Sciatic nerve (tissue), 2 donors: ENCODE data around the gene IL31RA. TPM values are rescaled to one million over a fixed set of nuclear protein-coding genes. Genes with fewer than 3 reads are reported as not detected.

Experiments
- ATAC-seq: fragments of 200-7000 bp; cut with Tn5 transposase; one replicate; pipeline ENCODE4 v1.9.1; 2020; ENCODE audit warnings: mild to moderate bottlenecking, moderate library complexity
- DNase-seq: peaks from one replicate; pipeline ENCODE4 v3.0.0-alpha.2; 2020; ENCODE audit warnings: low spot score
- intact Hi-C: fragments of 100-400 bp; cut with DNase I; formaldehyde crosslinking; loops from one replicate; pipeline ENCODE4 v1.14.2; 2022
- total RNA-seq: library from RNA; stranded (reverse); fragmentation: NEBNext Ultra II Directional; extraction: Animal tissue kit (Norgen Biotek cat#: 25700); gene quantifications from one replicate; pipeline ENCODE4 v1.2.1, GENCODE V29; 2021
- donor health status: DM: no; HTN: no; CAD: no.
- donor health status: DM: no; HTN: no; CAD: no.

IL31RA gene
- total RNA-seq, 1 donor from 2014 or later, result not detected

- ATAC-seq, result no peak
- DNase-seq, result peak; percentile 49
- intact Hi-C loops, result no loop called here
Measured at GRCh38 chr5:55918087-55919035, 67.2 kb downstream of the IL31RA start.

GRCh38 chr5:55919625-55920024 is 68.5 kb downstream of the IL31RA start:
- ATAC-seq, result no peak
- DNase-seq, result peak; percentile 40
- intact Hi-C loops, result no loop called here

- DNase-seq, result no peak
- no peak for ATAC-seq
- intact Hi-C loops, result no loop called here
Measured at GRCh38 chr5:55920784-55921183, 69.6 kb downstream of the IL31RA start.

- DNase-seq (no peak), ATAC-seq (no peak)
- intact Hi-C loops, result no loop called here
Measured at GRCh38 chr5:55921617-55922016, 70.5 kb downstream of the IL31RA start.

GRCh38 chr5:55923177-55923771 is 72.1 kb downstream of the IL31RA start:
- peak; percentile 48 for DNase-seq
- intact Hi-C loops, result no loop called here
- peak; percentile 44 for ATAC-seq

- no peak for ATAC-seq
- intact Hi-C loops, result no loop called here
Measured at GRCh38 chr5:55923865-55924500, 72.8 kb downstream of the IL31RA start.

GRCh38 chr5:55924744-55925143 is 73.6 kb downstream of the IL31RA start:
- no peak for DNase-seq
- no peak for ATAC-seq
- intact Hi-C loops, result no loop called here

More at GRCh38 chr5:55923865-55924500, 72.8 kb downstream of the IL31RA start:
- DNase-seq, result no peak

- ATAC-seq (no peak), DNase-seq (no peak)
- intact Hi-C loops, result no loop called here
Measured at GRCh38 chr5:55925181-55925580, 74.0 kb downstream of the IL31RA start.

- DNase-seq (no peak), ATAC-seq (no peak)
- intact Hi-C loops, result no loop called here
Measured at GRCh38 chr5:55925712-55926111, 74.6 kb downstream of the IL31RA start.

GRCh38 chr5:55926476-55926875 is 75.3 kb downstream of the IL31RA start:
- ATAC-seq (no peak), DNase-seq (no peak)
- intact Hi-C loops, result no loop called here

GRCh38 chr5:55927861-55928655 is 76.9 kb downstream of the IL31RA start:
- no peak for DNase-seq
- ATAC-seq, result no peak
- intact Hi-C loops, result no loop called here

GRCh38 chr5:55929020-55929799 is 78.1 kb downstream of the IL31RA start:
- no peak for DNase-seq
- no peak for ATAC-seq
- intact Hi-C loops, result no loop called here

GRCh38 chr5:55932700-55933099 is 81.5 kb downstream of the IL31RA start:
- DNase-seq (no peak), ATAC-seq (no peak)
- intact Hi-C loops, result no loop called here

GRCh38 chr5:55933377-55934114 is 82.4 kb downstream of the IL31RA start:
- DNase-seq, result no peak
- intact Hi-C loops, result no loop called here
- ATAC-seq, result no peak

GRCh38 chr5:55934115-55934613 is 83.0 kb downstream of the IL31RA start:
- intact Hi-C loops, result no loop called here
- ATAC-seq (no peak), DNase-seq (no peak)

- DNase-seq, result no peak
- intact Hi-C loops, result no loop called here
- no peak for ATAC-seq
Measured at GRCh38 chr5:55934720-55935119, 83.6 kb downstream of the IL31RA start.

- DNase-seq, result no peak
Measured at GRCh38 chr5:55935371-55935770, 84.2 kb downstream of the IL31RA start.

More at GRCh38 chr5:55935371-55935770, 84.2 kb downstream of the IL31RA start:
- no peak for ATAC-seq
- intact Hi-C loops, result no loop called here
